Psoas muscle (tissue), 8 donors: ENCODE results near the gene SLCO3A1. TPM values are rescaled to one million over a fixed set of nuclear protein-coding genes. Genes with fewer than 3 reads are reported as not detected.

ENCODE experiments used
- ATAC-seq, 4 donors: fragments of 200-7000 bp; cut with Tn5 transposase; one replicate each; pipeline ENCODE4 v1.9.1; 2020; ENCODE audit warnings: moderate library complexity in 3 of 4, mild to moderate bottlenecking in 2 of 4
- DNase-seq, 2 donors: peaks; one replicate each; pipeline ENCODE4 v3.0.0-alpha.2; 2020
- H3K27ac ChIP-seq: fragments of 200-600 bp; one replicate; pipeline ENCODE4 v1.8.0; 2022
- H3K27me3 ChIP-seq, 3 donors: fragments of 200-600 bp in 1 of 3; one replicate each; pipeline versions ENCODE4 v1.6.1 to v1.8.0; 2013 to 2022; ENCODE audit warnings: low read length in 2 of 3, mild to moderate bottlenecking in 2 of 3, moderate library complexity in 1 of 3; ENCODE audit not compliant: insufficient read depth in 3 of 3
- H3K36me3 ChIP-seq, 2 donors: fragments of 200-600 bp in 1 of 2; one replicate each; pipeline versions ENCODE4 v1.6.1 to v1.8.0; 2013 to 2022; ENCODE audit warnings: low read depth in 1 of 2, mild to moderate bottlenecking in 1 of 2, moderate library complexity in 1 of 2; ENCODE audit not compliant: insufficient read depth in 1 of 2
- H3K4me1 ChIP-seq: fragments of 200-600 bp; one replicate; pipeline ENCODE4 v1.8.0; 2022
- H3K4me3 ChIP-seq: fragments of 200-600 bp; one replicate; pipeline ENCODE4 v1.8.0; 2022; ENCODE audit warnings: mild to moderate bottlenecking
- H3K9me3 ChIP-seq: fragments of 200-600 bp; one replicate; pipeline ENCODE4 v1.8.0; 2022
- WGBS, 3 donors: extraction: QIAGEN DNeasy Blood & Tissue Kit; methylation state at CpG; one replicate each; pipeline versions ENCODE4 v1.1.6 to v1.1.7; 2013; 5-methylcytosine and 5-hydroxymethylcytosine counted together
- intact Hi-C, 2 donors: fragments of 100-400 bp; cut with DNase I; formaldehyde crosslinking; loops; one replicate each; pipeline versions ENCODE4 v1.11.0 to v1.14.2; 2022
- polyA plus RNA-seq, 3 donors: library from polyadenylated mRNA; stranded (reverse); fragments of 200-250 nt; gene quantifications; one replicate each; pipeline ENCODE4 v1.2.3, GENCODE V29; 2013
- total RNA-seq, 4 donors: library from RNA; stranded (reverse); fragmentation: NEBNext Ultra II Directional in 2 of 4; extraction: Animal tissue kit (Norgen Biotek cat#: 25700) in 2 of 4; gene quantifications; one replicate each; pipeline versions ENCODE4 v1.2.1 to v1.2.4, GENCODE V29; 2021 to 2023
- TF ChIP-seq, protein P1 (sequence below): fragments of 200-600 bp; IDR thresholded peaks from one replicate; pipeline ENCODE4 v1.8.0; 2022; ENCODE audit warnings: antibody characterized with exemption
- donor health status: healthy with polysubstance abuse.
- donor health status: DM: no; HTN: no; CAD: no; lungs with moderate emphysema.
- donor health status: Bipolar disorder and iron deficiency.
- donor health status: healthy.
- donor health status: DM: yes; HTN: yes; CAD: no.
- donor health status: DM: no; HTN: no; CAD: no.
- donor health status: DM: no; HTN: no; CAD: no.
- donor health status: DM: yes; HTN: yes; CAD: no.

SLCO3A1 gene
- total and polyA plus RNA-seq, 7 donors, result 3.5 to 10.3 (median 9.4) TPM

DNA sequence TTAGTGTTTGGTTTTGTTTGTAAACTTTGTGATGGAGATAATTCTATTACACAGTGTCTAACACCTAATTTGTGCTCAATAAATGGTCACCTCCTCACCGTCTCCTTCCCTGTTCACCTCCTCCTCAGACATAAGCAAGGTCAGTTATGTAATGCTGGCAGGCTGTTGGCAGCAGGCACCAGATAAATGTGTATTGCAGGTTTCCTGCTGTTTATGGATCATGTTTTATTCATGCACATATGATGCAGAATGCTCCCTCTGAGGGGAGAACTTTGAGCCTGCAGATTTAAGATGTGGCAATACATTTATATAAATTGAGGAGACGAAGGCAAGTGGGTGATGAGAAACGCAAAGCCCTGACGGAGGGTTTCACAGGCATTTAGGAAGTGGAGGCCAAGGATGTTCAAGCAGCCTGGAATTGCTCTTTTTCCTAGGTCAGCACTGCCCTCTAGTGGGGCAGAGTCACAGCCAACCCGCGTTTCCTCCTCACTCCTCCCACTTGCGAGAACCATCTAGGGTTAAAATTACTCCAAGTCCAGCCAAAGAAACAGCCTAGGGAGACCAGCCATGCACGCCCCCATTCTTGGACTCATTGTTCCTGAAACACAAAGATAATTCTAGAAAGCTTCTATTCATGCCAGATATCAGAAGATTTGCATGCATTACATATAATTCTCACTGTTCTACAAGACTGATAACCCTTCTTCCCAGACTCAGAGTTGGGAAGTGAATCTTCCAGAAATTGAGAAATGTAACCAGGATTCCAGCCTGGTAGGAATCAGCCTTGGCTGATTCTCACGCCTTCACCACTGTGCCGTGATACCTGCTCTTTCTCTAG lies 228.7 kb downstream of the SLCO3A1 start:
- Histone ChIP-seq H3K4me3 (no peak overlapping the region), H3K9me3 (no peaks in the 10 kb centered on the region), H3K4me1 (peaks cover 14% of the 10 kb centered on the region), H3K36me3 (no peaks in the 10 kb centered on the region), H3K27me3 (no peaks in the 10 kb centered on the region), H3K27ac (no peak overlapping the region)
- TF ChIP-seq, protein P1, sequence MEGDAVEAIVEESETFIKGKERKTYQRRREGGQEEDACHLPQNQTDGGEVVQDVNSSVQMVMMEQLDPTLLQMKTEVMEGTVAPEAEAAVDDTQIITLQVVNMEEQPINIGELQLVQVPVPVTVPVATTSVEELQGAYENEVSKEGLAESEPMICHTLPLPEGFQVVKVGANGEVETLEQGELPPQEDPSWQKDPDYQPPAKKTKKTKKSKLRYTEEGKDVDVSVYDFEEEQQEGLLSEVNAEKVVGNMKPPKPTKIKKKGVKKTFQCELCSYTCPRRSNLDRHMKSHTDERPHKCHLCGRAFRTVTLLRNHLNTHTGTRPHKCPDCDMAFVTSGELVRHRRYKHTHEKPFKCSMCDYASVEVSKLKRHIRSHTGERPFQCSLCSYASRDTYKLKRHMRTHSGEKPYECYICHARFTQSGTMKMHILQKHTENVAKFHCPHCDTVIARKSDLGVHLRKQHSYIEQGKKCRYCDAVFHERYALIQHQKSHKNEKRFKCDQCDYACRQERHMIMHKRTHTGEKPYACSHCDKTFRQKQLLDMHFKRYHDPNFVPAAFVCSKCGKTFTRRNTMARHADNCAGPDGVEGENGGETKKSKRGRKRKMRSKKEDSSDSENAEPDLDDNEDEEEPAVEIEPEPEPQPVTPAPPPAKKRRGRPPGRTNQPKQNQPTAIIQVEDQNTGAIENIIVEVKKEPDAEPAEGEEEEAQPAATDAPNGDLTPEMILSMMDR, result peak; percentile 82
- DNase-seq, result peak; percentile 64 to 71
- ATAC-seq, result peak; percentile 75 to 89 (median 78)
- WGBS, 3 donors, result 14 to 17% (median 16%) methylated on average over 10 of the region's 10 CpGs
- intact Hi-C loops, result loop anchor here (2.0 to 5.0 kb wide), 2 partner anchors 375 to 780 kb away; no protein-coding TSS in a partner anchor

DNA sequence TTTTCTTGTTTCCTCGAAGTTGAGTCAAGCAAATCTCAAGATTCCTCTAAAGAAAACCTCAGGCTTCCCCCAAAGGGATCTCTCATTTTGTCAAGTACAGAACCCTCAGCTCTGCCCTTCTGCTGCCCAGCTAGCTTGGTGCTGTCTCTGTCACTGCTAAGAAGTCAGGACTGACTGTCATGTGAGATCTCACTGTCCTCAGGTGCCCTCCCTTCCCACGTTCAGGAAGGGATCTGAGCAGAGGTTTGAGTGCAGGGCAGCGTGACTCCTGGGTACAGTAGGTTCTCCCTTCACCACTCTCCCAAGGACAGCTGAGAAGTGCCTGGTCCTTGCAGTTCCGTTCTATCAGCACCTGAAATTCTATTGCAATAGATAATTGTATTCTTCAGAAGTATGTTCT lies 229.7 kb downstream of the SLCO3A1 start:
- no peaks in the 10 kb centered on the region for H3K27me3 ChIP-seq
- H3K4me3 ChIP-seq, result no peak overlapping the region
- peaks cover 14% of the 10 kb centered on the region for H3K4me1 ChIP-seq
- H3K27ac ChIP-seq, result no peak overlapping the region
- TF ChIP-seq, protein P1, result no peak
- intact Hi-C loops, result loop anchor here (2.0 to 5.0 kb wide), 2 partner anchors 376 to 781 kb away; no protein-coding TSS in a partner anchor
- H3K36me3 ChIP-seq, result no peaks in the 10 kb centered on the region
- no peak for DNase-seq
- peak; percentile 43 to 91 (median 84) for ATAC-seq
- 42 to 46% (median 43%) methylated on average over 4 of the region's 4 CpGs for WGBS, 3 donors
- H3K9me3 ChIP-seq, result no peaks in the 10 kb centered on the region

DNA sequence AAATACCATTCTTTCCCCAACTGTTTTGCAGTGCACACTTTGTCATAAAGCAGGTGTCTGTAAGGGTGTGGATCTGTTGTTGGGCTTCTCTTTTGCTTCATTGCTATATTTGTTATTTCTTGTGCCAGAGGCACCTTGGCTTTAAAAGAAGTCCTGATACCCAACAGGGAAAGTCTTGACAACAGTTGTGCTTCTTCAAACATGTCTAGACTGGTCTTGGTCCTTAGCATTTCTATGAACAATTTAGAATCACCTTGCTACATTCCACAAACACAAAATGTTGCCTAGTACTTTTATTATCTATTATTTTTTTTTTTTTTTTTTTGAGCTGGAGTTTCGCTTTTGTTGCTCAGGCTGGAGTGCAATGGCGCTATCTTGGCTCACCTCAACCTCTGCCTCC lies 233.7 kb downstream of the SLCO3A1 start:
- intact Hi-C loops, result no loop called here
- TF ChIP-seq, protein P1, result no peak
- H3K27ac ChIP-seq, result no peak overlapping the region
- no peaks in the 10 kb centered on the region for H3K9me3 ChIP-seq
- no peaks in the 10 kb centered on the region for H3K36me3 ChIP-seq
- H3K4me1 ChIP-seq, result peaks cover 10% of the 10 kb centered on the region
- no peak overlapping the region for H3K4me3 ChIP-seq
- DNase-seq (no peak), ATAC-seq (no peak)
- WGBS, 3 donors, result 99 to 100% (median 100%) methylated on average over 2 of the region's 2 CpGs
- no peaks in the 10 kb centered on the region for H3K27me3 ChIP-seq

DNA sequence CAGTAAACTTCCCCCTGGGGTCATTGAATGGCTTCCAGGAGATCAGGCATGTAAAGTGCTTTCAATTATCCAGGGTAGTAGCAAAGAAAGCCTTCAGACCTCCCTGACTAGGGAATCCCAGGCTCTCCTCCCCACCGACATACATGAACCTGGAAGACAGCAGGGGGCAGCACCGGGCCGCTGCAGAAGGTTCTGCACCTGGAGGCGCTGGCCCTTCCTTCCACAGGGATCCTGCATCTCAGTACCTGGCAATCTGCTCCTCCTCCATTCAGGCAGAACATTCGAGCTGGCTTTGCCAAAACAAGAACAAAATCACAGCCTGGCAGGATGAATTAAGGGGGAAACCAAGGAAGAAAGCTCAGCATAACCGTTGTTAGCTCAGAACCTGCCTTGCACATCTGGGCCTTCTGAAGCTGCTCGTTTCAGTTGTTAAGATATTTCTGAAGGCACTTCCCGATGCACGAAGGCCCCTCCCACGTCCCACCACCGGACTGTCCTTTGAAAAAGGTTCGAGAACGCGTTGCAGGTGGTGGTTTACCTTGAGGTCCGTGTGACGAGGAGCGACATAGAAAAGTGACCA lies 237.7 kb downstream of the SLCO3A1 start:
- TF ChIP-seq, protein P1, result peak; percentile 27
- H3K4me1 ChIP-seq, result no peaks in the 10 kb centered on the region
- no peaks in the 10 kb centered on the region for H3K27me3 ChIP-seq
- H3K27ac ChIP-seq, result no peak overlapping the region
- WGBS, 3 donors, result 72 to 74% (median 73%) methylated on average over 17 of the region's 17 CpGs
- no peaks in the 10 kb centered on the region for H3K9me3 ChIP-seq
- no peak overlapping the region for H3K4me3 ChIP-seq
- no peaks in the 10 kb centered on the region for H3K36me3 ChIP-seq
- DNase-seq (no peak), ATAC-seq (no peak)
- intact Hi-C loops, result no loop called here
